Measurements from ENCODE around the gene COA8. TPM values are rescaled to one million over a fixed set of nuclear protein-coding genes. Genes with fewer than 3 reads are reported as not detected.

COA8 gene
- total RNA-seq, 4 donors from 2014 or later: 13.6 to 20.8 (median 17.9) TPM

DNA sequence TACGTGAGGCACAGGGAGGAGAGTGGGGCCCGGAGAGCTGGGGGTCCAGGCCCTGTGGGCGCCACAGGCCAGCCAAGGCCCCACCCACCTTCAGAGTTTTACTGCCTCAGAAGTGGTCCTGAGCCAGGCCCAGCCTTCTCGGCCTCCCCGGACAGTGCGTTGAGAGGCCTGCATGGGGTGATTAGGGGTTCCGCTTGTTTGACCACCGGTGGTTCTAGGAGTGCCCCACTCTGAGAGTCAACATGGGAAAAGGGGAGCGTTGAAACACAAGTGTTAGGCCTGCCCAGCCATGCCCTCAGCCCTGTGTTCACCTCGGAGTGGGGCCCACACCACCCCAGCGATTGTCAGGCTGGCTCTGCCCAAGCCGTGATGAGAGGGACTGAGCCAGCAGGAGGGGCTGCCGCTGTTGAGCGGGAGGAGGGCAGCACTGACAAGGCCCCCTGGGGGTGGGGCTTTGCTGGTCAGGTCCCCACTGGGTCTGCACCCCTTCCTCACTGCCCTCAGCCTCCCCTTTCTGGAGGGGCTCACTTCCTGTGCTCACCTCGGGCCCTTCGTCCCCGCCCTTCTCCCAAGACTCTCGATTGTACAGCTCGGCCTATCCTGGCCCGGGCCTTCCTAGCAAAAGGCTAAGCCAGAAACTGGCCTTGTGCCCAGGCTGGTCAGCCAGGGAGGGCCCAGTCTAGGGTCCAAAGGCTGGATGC is 44.9 kb upstream of the COA8 start:
- Histone ChIP-seq H3K4me1 (peaks cover 0 to 48% (median 19%) of the 10 kb centered on the region in 4 donors), H3K36me3 (no peaks in the 10 kb centered on the region), H3K27ac (peak overlapping the region in 1 of 4 donors; percentile 15), H3K27me3 (peaks cover 0 to 6% of the 10 kb centered on the region in 2 donors), H3K9me3 (no peaks in the 10 kb centered on the region), H3K4me3 (no peak overlapping the region)
- peak in 1 of 3 donors; percentile 40 for DNase-seq
- TF ChIP-seq POLR2A (IDR thresholded peaks at IDR 0.05): no peak
- TF ChIP-seq, protein P1, sequence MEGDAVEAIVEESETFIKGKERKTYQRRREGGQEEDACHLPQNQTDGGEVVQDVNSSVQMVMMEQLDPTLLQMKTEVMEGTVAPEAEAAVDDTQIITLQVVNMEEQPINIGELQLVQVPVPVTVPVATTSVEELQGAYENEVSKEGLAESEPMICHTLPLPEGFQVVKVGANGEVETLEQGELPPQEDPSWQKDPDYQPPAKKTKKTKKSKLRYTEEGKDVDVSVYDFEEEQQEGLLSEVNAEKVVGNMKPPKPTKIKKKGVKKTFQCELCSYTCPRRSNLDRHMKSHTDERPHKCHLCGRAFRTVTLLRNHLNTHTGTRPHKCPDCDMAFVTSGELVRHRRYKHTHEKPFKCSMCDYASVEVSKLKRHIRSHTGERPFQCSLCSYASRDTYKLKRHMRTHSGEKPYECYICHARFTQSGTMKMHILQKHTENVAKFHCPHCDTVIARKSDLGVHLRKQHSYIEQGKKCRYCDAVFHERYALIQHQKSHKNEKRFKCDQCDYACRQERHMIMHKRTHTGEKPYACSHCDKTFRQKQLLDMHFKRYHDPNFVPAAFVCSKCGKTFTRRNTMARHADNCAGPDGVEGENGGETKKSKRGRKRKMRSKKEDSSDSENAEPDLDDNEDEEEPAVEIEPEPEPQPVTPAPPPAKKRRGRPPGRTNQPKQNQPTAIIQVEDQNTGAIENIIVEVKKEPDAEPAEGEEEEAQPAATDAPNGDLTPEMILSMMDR (IDR thresholded peaks at IDR 0.05): no peak

DNA sequence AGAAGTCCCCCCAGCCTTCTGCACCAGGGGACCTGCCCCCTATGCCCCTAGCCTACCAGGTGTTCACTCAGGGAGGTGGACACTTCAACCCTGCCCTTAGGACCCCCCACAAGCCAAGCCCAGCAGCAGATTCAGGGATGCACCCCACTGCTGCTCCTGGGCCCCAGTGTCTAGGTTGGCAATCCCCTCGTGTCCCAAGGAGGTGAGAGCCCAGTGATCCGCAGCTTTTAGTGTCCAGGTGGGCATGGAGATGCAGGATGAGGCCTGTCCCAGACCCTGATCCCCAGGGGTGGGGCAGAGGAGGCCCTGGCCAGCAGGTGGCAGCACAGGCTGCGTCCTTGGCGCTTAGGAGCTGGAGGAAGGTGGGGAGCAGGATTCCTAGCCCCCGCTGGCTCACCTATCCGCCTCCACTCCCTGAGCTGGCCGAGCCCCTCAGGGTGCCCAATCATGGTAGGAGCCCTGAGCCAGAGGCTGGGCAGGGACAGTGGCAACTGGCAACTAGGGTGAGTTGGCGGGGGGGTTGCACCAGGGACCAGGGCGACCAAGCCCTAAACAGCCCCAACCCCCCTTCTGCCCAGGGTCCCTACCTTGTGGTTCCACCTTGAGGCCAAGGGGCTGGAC is 44.2 kb upstream of the COA8 start:
- Histone ChIP-seq H3K27ac (peak overlapping the region in 1 of 4 donors; percentile 15), H3K27me3 (peaks cover 0 to 6% of the 10 kb centered on the region in 2 donors), H3K9me3 (no peaks in the 10 kb centered on the region), H3K4me1 (peaks cover 0 to 52% (median 21%) of the 10 kb centered on the region in 4 donors), H3K4me3 (no peak overlapping the region), H3K36me3 (no peaks in the 10 kb centered on the region)
- DNase-seq: peak; percentile 53 to 82 (median 79)
- TF ChIP-seq POLR2A (IDR thresholded peaks at IDR 0.05): no peak
- TF ChIP-seq, protein P1 (IDR thresholded peaks at IDR 0.05): peak; percentile 66 to 91 (median 86)

DNA sequence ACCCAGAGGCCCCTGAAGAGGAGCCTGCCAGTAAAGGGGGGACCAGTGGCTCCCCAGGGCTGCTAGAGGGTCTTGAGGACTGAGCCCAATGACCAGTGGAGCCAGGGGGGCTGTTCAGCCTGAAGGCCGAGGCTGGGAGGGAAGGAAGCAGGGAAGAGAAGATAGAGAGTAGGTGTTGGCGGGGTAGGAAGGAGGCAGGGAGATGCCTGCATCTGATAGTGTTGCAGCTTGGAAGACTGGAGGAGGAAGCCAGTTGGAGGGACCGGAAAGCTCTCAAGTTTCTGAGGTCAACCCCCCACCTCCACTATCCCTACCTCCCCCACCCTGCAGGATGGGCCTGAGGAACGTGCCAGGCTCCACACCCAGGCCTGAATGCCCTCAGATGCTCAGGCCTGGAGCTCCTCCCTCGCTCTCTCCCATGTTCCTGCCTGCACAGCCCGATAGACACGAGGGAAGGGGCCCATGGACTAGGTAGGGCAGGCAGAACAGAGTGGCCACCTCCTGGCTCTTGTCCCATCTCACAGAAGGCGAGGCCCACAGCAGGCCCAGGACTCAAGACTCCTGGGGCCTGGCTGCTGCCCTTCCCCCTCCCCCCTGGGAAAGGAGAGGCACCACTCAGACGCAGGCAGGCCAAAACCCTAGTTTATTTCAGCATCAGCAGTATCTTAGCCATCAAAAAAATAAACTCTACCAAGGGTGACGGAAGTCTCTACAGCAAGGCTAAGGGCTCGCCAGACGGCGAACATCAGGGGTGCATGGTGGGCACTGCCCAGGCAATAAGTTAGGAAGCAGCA is 43.5 kb upstream of the COA8 start:
- Histone ChIP-seq H3K27me3 (peaks cover 0 to 6% of the 10 kb centered on the region in 2 donors), H3K4me1 (peaks cover 0 to 52% (median 21%) of the 10 kb centered on the region in 4 donors), H3K36me3 (no peaks in the 10 kb centered on the region), H3K4me3 (no peak overlapping the region), H3K9me3 (no peaks in the 10 kb centered on the region), H3K27ac (peak overlapping the region in 1 of 4 donors; percentile 6)
- TF ChIP-seq POLR2A (IDR thresholded peaks at IDR 0.05): no peak
- TF ChIP-seq, protein P1 (IDR thresholded peaks at IDR 0.05): no peak
- peak in 1 of 3 donors; percentile 51 for DNase-seq

DNA sequence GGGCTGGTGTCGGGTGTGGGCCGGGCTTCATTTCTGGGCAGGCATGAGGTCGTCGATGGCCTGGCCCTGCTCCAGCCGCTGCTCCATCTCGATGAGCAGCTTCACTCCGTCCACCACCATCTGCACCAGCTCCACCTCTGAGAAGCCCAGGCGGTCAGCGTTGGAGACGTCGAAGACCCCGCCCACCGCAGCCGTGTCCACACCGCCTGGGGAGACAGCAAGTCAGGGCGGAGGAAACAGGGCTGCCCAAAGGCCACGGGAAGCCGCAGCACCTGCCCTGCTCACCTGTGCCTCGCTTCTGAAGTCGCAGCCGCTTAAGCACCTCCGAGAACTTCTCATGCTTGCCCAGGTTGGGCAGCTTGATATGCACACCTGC is 42.9 kb upstream of the COA8 start:
- no peak for DNase-seq

DNA sequence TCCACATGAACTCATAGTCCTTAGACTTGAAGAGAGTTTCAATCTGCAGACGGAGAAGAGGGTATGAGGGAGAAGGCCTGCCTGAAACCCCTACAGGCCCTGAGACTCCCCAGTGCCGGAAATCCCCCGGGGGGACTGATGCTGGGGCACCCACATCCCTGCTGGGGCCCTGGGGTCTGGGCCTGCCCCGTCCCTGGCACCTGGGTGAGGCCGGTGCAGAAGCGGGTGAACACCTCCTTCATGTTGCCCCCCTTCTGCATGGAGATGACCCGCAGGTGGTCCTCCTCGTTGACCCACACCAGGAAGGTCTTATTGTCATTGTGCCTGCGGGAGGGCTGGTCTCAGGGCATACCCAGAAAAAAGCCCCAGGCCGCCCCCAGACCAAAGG is 42.5 kb upstream of the COA8 start:
- Histone ChIP-seq H3K4me3 (peak overlapping the region in 2 of 4 donors; percentile 67 to 70), H3K27me3 (peaks cover 0 to 6% of the 10 kb centered on the region in 2 donors), H3K36me3 (no peaks in the 10 kb centered on the region), H3K27ac (peak overlapping the region in 3 of 4 donors; percentile 62 to 87 (median 80)), H3K4me1 (peaks cover 0 to 60% (median 21%) of the 10 kb centered on the region in 4 donors), H3K9me3 (no peaks in the 10 kb centered on the region)
- TF ChIP-seq, protein P1 (IDR thresholded peaks at IDR 0.05): no peak
- TF ChIP-seq POLR2A (IDR thresholded peaks at IDR 0.05): no peak
- DNase-seq: no peak

More for the DNA sequence above, 42.9 kb upstream of the COA8 start:
- Histone ChIP-seq H3K4me3 (no peak overlapping the region), H3K4me1 (peaks cover 0 to 56% (median 21%) of the 10 kb centered on the region in 4 donors), H3K36me3 (no peaks in the 10 kb centered on the region), H3K9me3 (no peaks in the 10 kb centered on the region), H3K27ac (peak overlapping the region in 1 of 4 donors; percentile 87), H3K27me3 (peaks cover 0 to 6% of the 10 kb centered on the region in 2 donors)
- TF ChIP-seq, protein P1 (IDR thresholded peaks at IDR 0.05): no peak
- no peak for TF ChIP-seq POLR2A (IDR thresholded peaks at IDR 0.05)
